Osteoblast (primary cell): ENCODE data around the gene ACTR1A. TPM values are rescaled to one million over a fixed set of nuclear protein-coding genes. Genes with fewer than 3 reads are reported as not detected.

Source experiments
- DNase-seq: peaks from one replicate; pipeline ENCODE4 v3.0.0; 2011; ENCODE audit warnings: low spot score, mixed read lengths; ENCODE audit not compliant: insufficient read length; ENCODE audit errors: missing footprints
- H2AFZ ChIP-seq: 2 replicates; pipeline ENCODE4 v1.6.0; 2011; ENCODE audit warnings: mild to moderate bottlenecking, low read length
- H3K27ac ChIP-seq: 2 replicates; pipeline ENCODE4 v1.5.1; 2011; ENCODE audit warnings: mild to moderate bottlenecking, low read depth, low read length, moderate library complexity
- H3K27me3 ChIP-seq: 2 replicates; pipeline ENCODE4 v1.6.0; 2012; ENCODE audit warnings: mild to moderate bottlenecking, control low read depth, inconsistent platforms, low read length, moderate library complexity; ENCODE audit not compliant: insufficient read depth
- H3K36me3 ChIP-seq: 2 replicates; pipeline ENCODE4 v1.5.1; 2011; ENCODE audit warnings: mild to moderate bottlenecking, low read length, control low read depth, moderate library complexity; ENCODE audit not compliant: insufficient read depth
- H3K4me1 ChIP-seq: 2 replicates; pipeline ENCODE4 v1.5.1; 2011; ENCODE audit warnings: mild to moderate bottlenecking, low read length, control low read depth, moderate library complexity; ENCODE audit not compliant: insufficient read depth
- H3K4me2 ChIP-seq: 2 replicates; pipeline ENCODE4 v1.6.0; 2011; ENCODE audit warnings: mild to moderate bottlenecking, low read length; ENCODE audit not compliant: insufficient read depth
- H3K4me3 ChIP-seq: fragments of 200-600 bp; sonication (generic); 3 replicates; pipeline ENCODE4 v1.5.1; 2012; ENCODE audit warnings: mild to moderate bottlenecking, low read length, inconsistent platforms; ENCODE audit not compliant: insufficient read depth
- H3K79me2 ChIP-seq: 2 replicates; pipeline ENCODE4 v1.6.0; 2012; ENCODE audit warnings: mild to moderate bottlenecking, low read length, control low read depth, inconsistent platforms; ENCODE audit not compliant: insufficient read depth
- H3K9me3 ChIP-seq: 2 replicates; pipeline ENCODE4 v1.5.1; 2011; ENCODE audit warnings: low read depth, low read length, control low read depth
- H4K20me1 ChIP-seq: 2 replicates; pipeline ENCODE4 v1.6.0; 2012; ENCODE audit warnings: mild to moderate bottlenecking, low read length, control low read depth; ENCODE audit not compliant: insufficient read depth
- CTCF ChIP-seq: IDR thresholded peaks from 2 replicates; pipeline ENCODE4 v1.5.1; 2011; ENCODE audit warnings: mild to moderate bottlenecking, low read depth, low read length, moderate library complexity; ENCODE audit errors: extremely low read depth
- total RNA-seq: library from RNA; depleted of rRNA; stranded (reverse); fragments of >200 nt; gene quantifications from 2 replicates; pipeline ENCODE4 v1.2.3, GENCODE V29; 2012

The ACTR1A gene
- total RNA-seq, 1 donor: 105 TPM

- Histone ChIP-seq H3K9me3 (no peaks in the 10 kb centered on the region), H3K4me1 (no peaks in the 10 kb centered on the region), H3K36me3 (peaks cover 25% of the 10 kb centered on the region), H4K20me1 (peaks cover 3% of the 10 kb centered on the region), H2AFZ (no peak overlapping the region), H3K4me3 (no peak overlapping the region), H3K27me3 (no peaks in the 10 kb centered on the region), H3K79me2 (no peaks in the 10 kb centered on the region), H3K4me2 (no peak overlapping the region), H3K27ac (no peak overlapping the region)
- no peak for TF ChIP-seq CTCF
- peak; percentile 89 for DNase-seq
Measured at GRCh38 chr10:102476466-102477141, 25.9 kb downstream of the ACTR1A start.

- no peak for TF ChIP-seq CTCF
- Histone ChIP-seq H3K27ac (no peak overlapping the region), H2AFZ (no peak overlapping the region), H3K4me2 (no peak overlapping the region), H3K4me3 (no peak overlapping the region), H3K4me1 (no peaks in the 10 kb centered on the region), H3K9me3 (no peaks in the 10 kb centered on the region), H3K36me3 (peaks cover 15% of the 10 kb centered on the region), H3K79me2 (no peaks in the 10 kb centered on the region), H4K20me1 (peaks cover 3% of the 10 kb centered on the region), H3K27me3 (no peaks in the 10 kb centered on the region)
- peak; percentile 47 for DNase-seq
Measured at GRCh38 chr10:102475451-102476040, 27.0 kb downstream of the ACTR1A start.

- H2AFZ ChIP-seq: no peak overlapping the region
- H3K4me2 ChIP-seq: no peak overlapping the region
- H4K20me1 ChIP-seq: no peaks in the 10 kb centered on the region
- peaks cover 7% of the 10 kb centered on the region for H3K4me1 ChIP-seq
- H3K4me3 ChIP-seq: no peak overlapping the region
- H3K36me3 ChIP-seq: peaks cover 4% of the 10 kb centered on the region
- H3K27ac ChIP-seq: no peak overlapping the region
- peak; percentile 80 for DNase-seq
- no peak for TF ChIP-seq CTCF
- H3K79me2 ChIP-seq: no peaks in the 10 kb centered on the region
- H3K9me3 ChIP-seq: no peaks in the 10 kb centered on the region
- no peaks in the 10 kb centered on the region for H3K27me3 ChIP-seq
Measured at GRCh38 chr10:102473445-102474331, 28.8 kb downstream of the ACTR1A start.
